SW 1271 (cell line): ENCODE results near the gene C2.
"Not testable (repeated sequence)": the region's sequence is repeated elsewhere in the genome, so short reads cannot be mapped to it uniquely, and the experiment has no call there.

Source experiments
- DNase-seq, 2 experiments: peaks; one replicate each; lab custom pipeline; 2025; lab: John Stamatoyannopoulos, UW

Gene C2

GRCh38 chr6:31958741-31959739 lies 31.5 kb downstream of the C2 start, which contains the start of the genes NELFE and SKIC2:
TSS of gene NELFE (minus strand) at chr6:31958971. CDS start at chr6:31958446, 525 bp downstream.
TSS of gene SKIC2 (plus strand) at chr6:31959175. CDS start at chr6:31959193, 18 bp downstream.
- DNase-seq, result peak; percentile 95 to 98

- no peak for DNase-seq
These were observed 34.1 kb downstream of the C2 start for GRCh38 chr6:31961616-31962015.

- DNase-seq, result no peak
These were observed 36.4 kb downstream of the C2 start for GRCh38 chr6:31963921-31964320.

- DNase-seq, result no peak
These were observed 38.2 kb downstream of the C2 start for GRCh38 chr6:31965700-31966099.

GRCh38 chr6:31966506-31966905 lies 39.0 kb downstream of the C2 start:
- no peak for DNase-seq

- no peak for DNase-seq
These were observed 39.7 kb downstream of the C2 start for GRCh38 chr6:31966997-31967925.

GRCh38 chr6:31967926-31968320 lies 40.4 kb downstream of the C2 start:
- DNase-seq, result no peak

GRCh38 chr6:31968326-31968725 lies 40.8 kb downstream of the C2 start:
- no peak for DNase-seq

GRCh38 chr6:31968791-31969711 lies 41.5 kb downstream of the C2 start:
- no peak for DNase-seq

- no peak for DNase-seq
These were observed 42.4 kb downstream of the C2 start for GRCh38 chr6:31969712-31970603.

- DNase-seq, result peak in 1 of 2 experiments; percentile 12
These were observed 43.2 kb downstream of the C2 start for GRCh38 chr6:31970604-31971271.

GRCh38 chr6:31971279-31971992 lies 43.9 kb downstream of the C2 start:
- no peak for DNase-seq

GRCh38 chr6:31971993-31972708 lies 44.6 kb downstream of the C2 start, which contains the start of gene DXO:
TSS of gene DXO (minus strand) at chr6:31972138. CDS start at chr6:31971675, 463 bp downstream.
- DNase-seq, result peak; percentile 98 to 100

GRCh38 chr6:31972709-31973350 lies 45.3 kb downstream of the C2 start:
- no peak for DNase-seq

- not testable (repeated sequence) for DNase-seq
These were observed 48.5 kb downstream of the C2 start for GRCh38 chr6:31976065-31976464.

- DNase-seq, result no peak
These were observed 50.4 kb downstream of the C2 start for GRCh38 chr6:31977816-31978431.

- no peak for DNase-seq
These were observed 51.3 kb downstream of the C2 start for GRCh38 chr6:31978831-31979230.
